Measurements from ENCODE around the gene PXDC1. TPM values are rescaled to one million over a fixed set of nuclear protein-coding genes. Genes with fewer than 3 reads are reported as not detected.
"Not testable (repeated sequence)": the region's sequence is repeated elsewhere in the genome, so short reads cannot be mapped to it uniquely, and the experiment has no call there.

The PXDC1 gene
- total RNA-seq, 1 experiment from 2014 or later = 18.2 TPM

DNA sequence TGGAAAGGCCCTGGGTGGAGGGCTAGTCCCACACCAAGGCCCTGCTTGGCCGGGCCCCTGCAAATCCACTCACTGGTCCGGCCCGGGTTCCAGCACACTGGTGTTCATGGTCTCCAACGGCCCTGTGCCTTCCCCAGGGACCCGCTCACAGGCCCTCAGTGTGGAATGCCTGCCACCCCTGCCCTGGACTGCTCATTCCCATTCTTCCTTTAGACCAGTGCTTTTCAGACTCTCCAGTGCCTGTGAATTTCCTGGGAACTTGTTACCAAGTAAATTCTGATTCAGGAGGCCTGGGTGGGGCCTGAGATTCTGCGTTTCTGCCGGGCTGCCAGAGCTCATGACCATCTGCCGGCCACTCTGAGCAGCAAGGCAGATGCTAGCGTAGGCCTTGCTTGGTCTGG lies 5.7 kb upstream of the PXDC1 start:
- intact Hi-C loops (cut with micrococcal nuclease; ENCODE audit: unreplicated experiment) = no loop called here
- no peak for DNase-seq
- CTCF ChIA-PET = no interaction called here
- TF ChIP-seq CTCF (IDR thresholded peaks at IDR 0.05; ENCODE audit: unreplicated experiment) = no peak
- Mint-ChIP-seq H3K27ac (ENCODE audit: unreplicated experiment) (no peak overlapping the region), H3K36me3 (ENCODE audit: insufficient read depth, unreplicated experiment) (peaks cover 13% of the 10 kb centered on the region), H3K4me3 (ENCODE audit: low read depth, unreplicated experiment) (no peak overlapping the region), H3K9me3 (ENCODE audit: low read depth, unreplicated experiment) (no peaks in the 10 kb centered on the region), H3K4me1 (ENCODE audit: low read depth, unreplicated experiment) (no peaks in the 10 kb centered on the region), H3K27me3 (ENCODE audit: unreplicated experiment) (no peaks in the 10 kb centered on the region)
- no TSS peak for BruUV-seq (replicated peaks)

DNA sequence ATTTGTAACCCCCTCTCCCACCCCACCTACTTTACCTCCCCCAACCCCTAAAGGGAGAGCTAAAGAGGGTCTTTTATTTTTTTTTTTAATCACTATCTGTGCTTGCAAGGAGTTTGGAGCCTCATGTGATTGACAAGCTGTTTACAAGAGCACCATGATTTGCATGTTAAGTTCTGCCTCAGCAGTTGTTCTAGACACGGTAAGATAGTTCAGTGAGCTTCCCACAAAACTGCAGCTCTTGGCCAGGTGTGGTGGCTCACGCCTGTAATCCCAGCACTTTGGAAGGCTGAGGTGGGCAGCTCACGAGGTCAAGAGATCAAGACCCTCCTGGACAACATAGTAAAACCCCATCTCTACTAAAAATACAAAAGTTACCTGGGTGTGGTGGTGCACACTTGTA lies 5.0 kb upstream of the PXDC1 start:
- Mint-ChIP-seq H3K27ac (ENCODE audit: unreplicated experiment) (no peak overlapping the region), H3K9me3 (ENCODE audit: low read depth, unreplicated experiment) (no peaks in the 10 kb centered on the region), H3K36me3 (ENCODE audit: insufficient read depth, unreplicated experiment) (peaks cover 19% of the 10 kb centered on the region), H3K27me3 (ENCODE audit: unreplicated experiment) (no peaks in the 10 kb centered on the region), H3K4me3 (ENCODE audit: low read depth, unreplicated experiment) (no peak overlapping the region), H3K4me1 (ENCODE audit: low read depth, unreplicated experiment) (no peaks in the 10 kb centered on the region)
- BruUV-seq (replicated peaks) = no TSS peak
- intact Hi-C loops (cut with micrococcal nuclease; ENCODE audit: unreplicated experiment) = no loop called here
- TF ChIP-seq CTCF (IDR thresholded peaks at IDR 0.05; ENCODE audit: unreplicated experiment) = no peak
- CTCF ChIA-PET = no interaction called here
- DNase-seq = no peak

DNA sequence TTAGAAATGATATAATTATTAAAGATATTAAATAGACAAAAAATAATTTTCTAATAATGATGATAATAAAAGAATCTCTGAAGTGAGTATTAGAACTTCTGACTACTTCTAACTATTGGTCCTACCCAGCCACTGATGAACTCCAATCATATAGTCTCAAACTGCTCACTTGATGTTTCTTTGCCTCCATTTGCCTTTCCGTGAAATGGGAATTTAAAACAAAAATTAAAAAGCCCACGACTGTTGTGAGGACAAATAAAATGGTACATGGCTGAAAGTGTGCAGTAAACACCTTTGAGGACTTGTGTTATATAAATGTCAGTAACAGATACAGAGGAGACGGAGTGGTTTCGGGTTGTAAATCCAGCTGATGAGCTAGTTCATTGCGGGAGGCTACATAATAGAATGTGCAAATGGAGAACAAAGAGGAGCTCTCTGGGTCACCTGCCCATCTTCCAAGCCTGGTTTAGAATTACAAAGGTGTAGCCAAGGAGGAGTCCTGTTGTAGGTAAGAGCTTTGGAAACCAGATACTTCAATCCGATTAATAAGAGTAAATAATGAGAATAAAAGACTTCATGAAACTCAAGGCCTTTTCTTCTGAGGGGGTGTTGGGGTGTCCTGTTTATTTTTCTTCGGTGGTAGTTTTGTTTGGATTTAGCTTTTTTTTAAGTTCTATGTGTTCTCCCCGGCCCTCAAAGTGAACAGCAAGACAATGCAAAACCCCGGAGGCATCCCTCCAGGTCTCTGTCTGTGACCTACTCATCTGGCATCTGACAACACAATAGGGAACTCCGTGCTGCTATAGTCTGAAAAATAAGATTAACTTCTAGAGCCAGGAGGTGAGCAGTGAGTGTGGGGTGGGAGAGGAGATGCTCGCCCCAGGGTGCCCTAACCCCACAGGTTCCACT lies 4.4 kb upstream of the PXDC1 start:
- intact Hi-C loops (cut with micrococcal nuclease; ENCODE audit: unreplicated experiment) = no loop called here
- Mint-ChIP-seq H3K4me3 (ENCODE audit: low read depth, unreplicated experiment) (no peak overlapping the region), H3K27ac (ENCODE audit: unreplicated experiment) (no peak overlapping the region), H3K36me3 (ENCODE audit: insufficient read depth, unreplicated experiment) (peaks cover 19% of the 10 kb centered on the region), H3K4me1 (ENCODE audit: low read depth, unreplicated experiment) (no peaks in the 10 kb centered on the region), H3K9me3 (ENCODE audit: low read depth, unreplicated experiment) (no peaks in the 10 kb centered on the region), H3K27me3 (ENCODE audit: unreplicated experiment) (no peaks in the 10 kb centered on the region)
- DNase-seq = no peak
- CTCF ChIA-PET = no interaction called here
- no peak for TF ChIP-seq CTCF (IDR thresholded peaks at IDR 0.05; ENCODE audit: unreplicated experiment)
- no TSS peak for BruUV-seq (replicated peaks)

GRCh38 chr6:3754776-3755175 lies 3.3 kb upstream of the PXDC1 start:
- Mint-ChIP-seq H3K27ac (ENCODE audit: unreplicated experiment) (no peak overlapping the region), H3K4me1 (ENCODE audit: low read depth, unreplicated experiment) (no peaks in the 10 kb centered on the region), H3K4me3 (ENCODE audit: low read depth, unreplicated experiment) (no peak overlapping the region), H3K27me3 (ENCODE audit: unreplicated experiment) (no peaks in the 10 kb centered on the region), H3K36me3 (ENCODE audit: insufficient read depth, unreplicated experiment) (peaks cover 27% of the 10 kb centered on the region), H3K9me3 (ENCODE audit: low read depth, unreplicated experiment) (no peaks in the 10 kb centered on the region)
- TF ChIP-seq CTCF (IDR thresholded peaks at IDR 0.05; ENCODE audit: unreplicated experiment) = no peak
- intact Hi-C loops (cut with micrococcal nuclease; ENCODE audit: unreplicated experiment) = no loop called here
- CTCF ChIA-PET = no interaction called here
- no peak for DNase-seq
- BruUV-seq (replicated peaks) = no TSS peak

DNA sequence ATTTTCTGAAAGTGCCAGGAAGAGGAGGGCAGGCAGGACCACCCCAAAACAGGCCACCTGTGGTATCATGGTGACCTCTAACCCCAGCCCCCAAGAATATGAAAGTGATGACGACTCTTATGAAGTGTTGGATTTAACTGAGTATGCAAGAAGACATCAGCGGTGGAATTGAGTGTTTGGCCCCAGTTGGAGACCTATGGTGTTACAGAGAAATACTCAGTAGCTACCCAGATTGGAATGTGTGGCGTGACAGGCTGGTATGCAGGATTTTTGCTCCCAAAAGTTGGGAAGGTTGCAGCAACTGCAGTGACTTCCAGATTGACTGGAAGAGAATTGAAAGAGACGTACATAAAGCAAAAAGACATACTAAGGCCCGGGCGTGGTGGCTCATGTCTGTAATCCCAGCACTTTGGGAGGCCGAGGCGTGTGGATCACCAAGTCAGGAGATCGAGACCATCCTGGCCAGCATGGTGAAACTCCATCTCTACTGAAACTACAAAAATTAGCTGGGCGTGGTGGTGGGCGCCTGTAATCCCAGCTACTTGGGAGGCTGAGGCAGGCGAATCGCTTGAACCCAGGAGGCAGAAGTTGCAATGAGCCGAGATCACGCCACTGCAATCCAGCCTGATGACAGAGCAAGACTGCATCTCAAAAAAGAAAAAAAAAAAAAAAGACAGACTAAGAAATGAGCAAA lies 2.7 kb upstream of the PXDC1 start:
- H3K4me3 Mint-ChIP-seq (ENCODE audit: low read depth, unreplicated experiment); intact Hi-C loops (cut with micrococcal nuclease; ENCODE audit: unreplicated experiment); H3K27ac Mint-ChIP-seq (ENCODE audit: unreplicated experiment); CTCF ChIA-PET; H3K9me3 Mint-ChIP-seq (ENCODE audit: low read depth, unreplicated experiment); H3K4me1 Mint-ChIP-seq (ENCODE audit: low read depth, unreplicated experiment); DNase-seq; H3K27me3 Mint-ChIP-seq (ENCODE audit: unreplicated experiment); BruUV-seq (replicated peaks): not testable (repeated sequence)
- H3K36me3 Mint-ChIP-seq (ENCODE audit: insufficient read depth, unreplicated experiment) = peaks cover 33% of the 10 kb centered on the region

Data from Calu3 (cell line).